Tibial nerve (tissue), 4 donors: ENCODE measurements around the gene CNOT2. TPM values are rescaled to one million over a fixed set of nuclear protein-coding genes. Genes with fewer than 3 reads are reported as not detected.

ENCODE experiments used
- DNase-seq, 2 donors: peaks; one replicate each; pipeline ENCODE4 v3.0.0-alpha.2; 2019; ENCODE audit warnings: low spot score in 2 of 2
- H3K27ac ChIP-seq, 4 donors: fragments of 200-600 bp; sonication (generic) in 3 of 4; one replicate each; pipeline ENCODE4 v1.5.1; 2017 to 2019; ENCODE audit warnings: mild to moderate bottlenecking in 1 of 4
- H3K27me3 ChIP-seq, 2 donors: fragments of 200-600 bp; sonication (generic) in 1 of 2; one replicate each; pipeline versions ENCODE4 v1.5.1 to v1.6.0; 2017 to 2019
- H3K36me3 ChIP-seq, 3 donors: fragments of 200-600 bp; sonication (generic); one replicate each; pipeline ENCODE4 v1.5.1; 2018 to 2019
- H3K4me1 ChIP-seq, 4 donors: fragments of 200-600 bp; sonication (generic) in 3 of 4; one replicate each; pipeline ENCODE4 v1.5.1; 2017 to 2019
- H3K4me3 ChIP-seq, 4 donors: fragments of 200-600 bp; sonication (generic) in 3 of 4; one replicate each; pipeline ENCODE4 v1.5.1; 2017 to 2019; ENCODE audit warnings: mild to moderate bottlenecking in 1 of 4, moderate library complexity in 1 of 4
- H3K9me3 ChIP-seq, 4 donors: fragments of 200-600 bp; sonication (generic) in 3 of 4; one replicate each; pipeline ENCODE4 v1.5.1; 2017 to 2019
- EP300 ChIP-seq, 2 donors: sonication (generic); formaldehyde crosslinking; IDR thresholded peaks; one replicate each; pipeline ENCODE4 v1.6.1; 2017; ENCODE audit warnings: antibody characterized with exemption in 2 of 2, mild to moderate bottlenecking in 1 of 2
- POLR2A ChIP-seq, 2 donors: fragments of 450-650 bp; IDR thresholded peaks; one replicate each; pipeline ENCODE4 v1.6.1; 2017; ENCODE audit warnings: antibody characterized with exemption in 2 of 2, mild to moderate bottlenecking in 2 of 2, moderate library complexity in 2 of 2
- WGBS, 2 donors: methylation state at CpG; one replicate each; pipeline ENCODE4 v1.1.5; 2018; 5-methylcytosine and 5-hydroxymethylcytosine counted together
- total RNA-seq, 4 donors: library from RNA; depleted of rRNA; stranded (reverse); fragments of >200 nt; gene quantifications; one replicate each; pipeline ENCODE4 v1.1.0, GENCODE V29; 2016
- TF ChIP-seq, protein P1 (sequence below), 5 experiments: fragments of 200-600 bp in 3 of 5; fragments of 450-650 bp in 2 of 5; sonication (generic) in 3 of 5; IDR thresholded peaks; one replicate each; pipeline ENCODE4 v1.5.1; 2016 to 2019; ENCODE audit warnings: antibody characterized with exemption in 5 of 5, mild to moderate bottlenecking in 3 of 5, moderate library complexity in 2 of 5

Gene CNOT2
- total RNA-seq, 4 donors from 2014 or later: 80.6 to 164 (median 132) TPM

DNA sequence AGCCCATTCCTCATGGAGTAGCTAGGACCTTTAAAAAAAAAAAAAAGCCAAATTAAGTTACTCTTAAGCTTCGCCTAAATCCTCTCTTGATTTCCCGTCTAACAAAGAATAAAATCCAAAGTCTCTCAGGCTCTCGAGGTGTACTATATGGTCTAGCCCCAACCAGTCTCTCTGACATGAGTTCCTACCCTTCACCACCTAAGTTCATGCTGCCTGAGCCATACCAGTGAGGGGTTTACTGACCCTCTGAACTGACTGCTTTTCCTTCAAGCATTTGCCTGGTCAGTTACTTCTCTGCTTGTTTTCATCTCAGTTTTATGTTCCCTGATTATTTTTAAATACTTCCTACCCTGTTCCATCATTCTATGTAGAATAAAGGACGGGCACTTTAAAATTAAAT, 64.6 kb downstream of the CNOT2 start:
- H3K4me1 ChIP-seq: no peaks in the 10 kb centered on the region
- H3K36me3 ChIP-seq: peaks cover 0 to 20% (median 0%) of the 10 kb centered on the region in 3 donors
- DNase-seq: no peak
- H3K4me3 ChIP-seq: no peak overlapping the region
- no peaks in the 10 kb centered on the region for H3K27me3 ChIP-seq
- H3K27ac ChIP-seq: no peak overlapping the region
- WGBS, 2 donors: 82 to 95% methylated on average over 4 of the region's 4 CpGs
- TF ChIP-seq EP300 (IDR thresholded peaks at IDR 0.05): no peak
- TF ChIP-seq, protein P1, sequence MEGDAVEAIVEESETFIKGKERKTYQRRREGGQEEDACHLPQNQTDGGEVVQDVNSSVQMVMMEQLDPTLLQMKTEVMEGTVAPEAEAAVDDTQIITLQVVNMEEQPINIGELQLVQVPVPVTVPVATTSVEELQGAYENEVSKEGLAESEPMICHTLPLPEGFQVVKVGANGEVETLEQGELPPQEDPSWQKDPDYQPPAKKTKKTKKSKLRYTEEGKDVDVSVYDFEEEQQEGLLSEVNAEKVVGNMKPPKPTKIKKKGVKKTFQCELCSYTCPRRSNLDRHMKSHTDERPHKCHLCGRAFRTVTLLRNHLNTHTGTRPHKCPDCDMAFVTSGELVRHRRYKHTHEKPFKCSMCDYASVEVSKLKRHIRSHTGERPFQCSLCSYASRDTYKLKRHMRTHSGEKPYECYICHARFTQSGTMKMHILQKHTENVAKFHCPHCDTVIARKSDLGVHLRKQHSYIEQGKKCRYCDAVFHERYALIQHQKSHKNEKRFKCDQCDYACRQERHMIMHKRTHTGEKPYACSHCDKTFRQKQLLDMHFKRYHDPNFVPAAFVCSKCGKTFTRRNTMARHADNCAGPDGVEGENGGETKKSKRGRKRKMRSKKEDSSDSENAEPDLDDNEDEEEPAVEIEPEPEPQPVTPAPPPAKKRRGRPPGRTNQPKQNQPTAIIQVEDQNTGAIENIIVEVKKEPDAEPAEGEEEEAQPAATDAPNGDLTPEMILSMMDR (IDR thresholded peaks at IDR 0.05): no peak
- TF ChIP-seq POLR2A (IDR thresholded peaks at IDR 0.05): no peak
- no peaks in the 10 kb centered on the region for H3K9me3 ChIP-seq

DNA sequence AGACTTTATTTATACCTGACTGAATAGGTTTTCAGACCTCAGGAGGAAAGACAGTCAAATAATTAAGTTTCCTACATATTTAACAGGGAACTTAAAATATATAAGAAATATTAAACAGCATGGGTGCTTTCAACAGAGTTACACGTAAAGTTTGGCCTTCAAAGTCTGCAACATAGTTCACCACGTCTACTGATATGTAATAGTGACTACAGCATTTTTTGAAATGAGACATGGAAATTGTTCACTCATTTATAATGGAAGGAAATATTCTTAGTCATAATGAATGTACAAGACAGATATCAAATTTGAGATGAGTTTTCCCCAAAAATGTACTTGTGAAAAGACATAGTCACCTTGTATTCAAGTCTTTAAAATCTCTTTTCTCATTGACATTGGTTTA, 66.1 kb downstream of the CNOT2 start:
- H3K27ac ChIP-seq: no peak overlapping the region
- no peak for TF ChIP-seq EP300 (IDR thresholded peaks at IDR 0.05)
- TF ChIP-seq POLR2A (IDR thresholded peaks at IDR 0.05): no peak
- TF ChIP-seq, protein P1 (IDR thresholded peaks at IDR 0.05): no peak
- H3K9me3 ChIP-seq: no peaks in the 10 kb centered on the region
- no peaks in the 10 kb centered on the region for H3K4me1 ChIP-seq
- no peak for DNase-seq
- no peak overlapping the region for H3K4me3 ChIP-seq
- peaks cover 0 to 11% (median 0%) of the 10 kb centered on the region in 3 donors for H3K36me3 ChIP-seq
- no peaks in the 10 kb centered on the region for H3K27me3 ChIP-seq
- WGBS, 2 donors: 93 to 97% methylated on average over 2 of the region's 2 CpGs

DNA sequence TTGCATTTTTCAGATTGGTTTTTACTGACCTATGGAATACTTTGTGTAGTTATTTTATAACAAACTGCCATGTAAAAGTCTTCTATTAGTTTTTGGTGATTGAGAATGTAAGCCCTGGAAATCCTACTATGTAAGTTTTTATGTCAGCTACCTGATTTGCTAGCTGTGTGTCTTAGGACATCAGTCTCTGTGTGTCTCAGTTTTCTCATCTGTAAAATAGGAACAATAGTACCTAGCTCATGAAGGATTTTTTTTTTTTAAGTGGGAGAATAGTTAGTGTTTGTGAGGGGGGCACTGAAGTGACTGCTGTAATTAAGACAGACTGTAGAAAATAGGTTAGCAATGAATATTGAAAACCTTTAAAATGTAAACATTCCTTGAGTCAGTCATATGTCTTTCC, 70.9 kb downstream of the CNOT2 start:
- no peaks in the 10 kb centered on the region for H3K9me3 ChIP-seq
- no peak overlapping the region for H3K27ac ChIP-seq
- TF ChIP-seq EP300 (IDR thresholded peaks at IDR 0.05): no peak
- TF ChIP-seq POLR2A (IDR thresholded peaks at IDR 0.05): no peak
- TF ChIP-seq, protein P1 (IDR thresholded peaks at IDR 0.05): no peak
- peaks cover 0 to 10% (median 0%) of the 10 kb centered on the region in 4 donors for H3K4me1 ChIP-seq
- H3K36me3 ChIP-seq: no peaks in the 10 kb centered on the region
- DNase-seq: no peak
- H3K4me3 ChIP-seq: no peak overlapping the region
- H3K27me3 ChIP-seq: no peaks in the 10 kb centered on the region

DNA sequence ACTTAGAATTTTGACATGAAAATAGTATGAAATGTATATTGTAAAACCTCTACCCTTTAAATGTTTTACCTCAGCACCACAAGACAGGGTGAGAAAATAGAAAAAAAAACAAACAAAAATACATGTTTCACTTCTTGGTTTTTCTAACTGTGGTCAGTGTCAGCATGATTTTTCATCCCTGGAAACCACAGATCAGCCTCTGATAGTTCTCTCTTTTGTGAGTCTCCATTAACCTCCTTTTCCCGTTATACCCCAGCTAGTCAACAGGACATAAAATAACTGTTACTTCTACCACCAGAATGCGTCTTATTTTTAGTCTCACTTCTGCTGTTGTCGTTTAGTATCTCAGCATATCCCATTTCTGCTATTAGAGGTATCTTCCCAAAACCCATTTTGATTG, 74.5 kb downstream of the CNOT2 start:
- H3K4me1 ChIP-seq: peaks cover 0 to 12% (median 0%) of the 10 kb centered on the region in 4 donors
- no peaks in the 10 kb centered on the region for H3K36me3 ChIP-seq
- H3K4me3 ChIP-seq: no peak overlapping the region
- no peak for DNase-seq
- no peak overlapping the region for H3K27ac ChIP-seq
- TF ChIP-seq EP300 (IDR thresholded peaks at IDR 0.05): peak in 1 of 2 donors; percentile 26
- TF ChIP-seq, protein P1 (IDR thresholded peaks at IDR 0.05): no peak
- WGBS, 2 donors: 82% methylated on average over 3 of the region's 3 CpGs
- H3K9me3 ChIP-seq: no peaks in the 10 kb centered on the region
- H3K27me3 ChIP-seq: no peaks in the 10 kb centered on the region

DNA sequence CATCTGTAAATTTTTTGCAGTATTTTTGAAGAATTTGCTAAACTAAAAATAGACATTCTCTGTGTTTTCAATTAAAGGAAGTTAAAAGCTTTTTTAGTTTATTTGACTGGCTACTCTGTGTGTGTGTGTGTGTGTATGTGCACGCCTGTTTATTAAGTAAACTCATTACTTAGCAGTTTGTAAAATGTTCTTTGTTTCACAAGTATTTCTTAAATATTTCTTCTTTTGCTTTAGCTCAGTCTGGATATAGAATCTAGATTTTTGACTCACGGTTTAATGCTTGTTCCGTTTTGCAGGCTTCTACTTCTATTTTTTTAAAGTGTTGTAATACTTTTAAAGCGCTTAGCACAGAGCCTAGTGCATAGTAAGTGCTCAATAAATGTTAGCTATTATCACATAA, 76.4 kb downstream of the CNOT2 start:
- DNase-seq: no peak
- H3K9me3 ChIP-seq: no peaks in the 10 kb centered on the region
- H3K4me3 ChIP-seq: no peak overlapping the region
- TF ChIP-seq, protein P1 (IDR thresholded peaks at IDR 0.05): no peak
- TF ChIP-seq POLR2A (IDR thresholded peaks at IDR 0.05) (no peak), EP300 (IDR thresholded peaks at IDR 0.05) (no peak)
- H3K27me3 ChIP-seq: no peaks in the 10 kb centered on the region
- 73 to 83% methylated on average over 4 of the region's 4 CpGs for WGBS, 2 donors
- H3K27ac ChIP-seq: no peak overlapping the region
- no peaks in the 10 kb centered on the region for H3K36me3 ChIP-seq
- H3K4me1 ChIP-seq: peaks cover 0 to 12% (median 0%) of the 10 kb centered on the region in 4 donors
